RWPE2 (cell line): Measurements from ENCODE around the gene GOLGA6D.
"Not testable (repeated sequence)": the region's sequence is repeated elsewhere in the genome, so short reads cannot be mapped to it uniquely, and the experiment has no call there.

Source experiments
- ATAC-seq: fragments of 200-7000 bp; cut with Tn5 transposase; 3 replicates; pipeline ENCODE4 v1.9.1; 2021; ENCODE audit warnings: low read depth
- DNase-seq: peaks from one replicate; pipeline ENCODE4 v3.0.0-alpha.2; 2020; ENCODE audit warnings: low spot score
- H3K27ac ChIP-seq: fragments of 450-650 bp; 2 replicates; pipeline ENCODE4 v1.5.1; 2017; ENCODE audit warnings: mild to moderate bottlenecking; ENCODE audit not compliant: poor library complexity, severe bottlenecking
- H3K27me3 ChIP-seq: fragments of 250-450 bp; sonication (Bioruptor Pico); 2 replicates; pipeline ENCODE4 v1.5.1; 2021; ENCODE audit warnings: mild to moderate bottlenecking, moderate library complexity; ENCODE audit not compliant: insufficient read depth, poor library complexity, severe bottlenecking
- H3K36me3 ChIP-seq: fragments of 250-450 bp; sonication (Bioruptor Pico); 2 replicates; pipeline ENCODE4 v1.5.1; 2020; ENCODE audit warnings: low read depth, mild to moderate bottlenecking, moderate library complexity
- H3K4me1 ChIP-seq: fragments of 250-450 bp; sonication (Bioruptor Pico); 2 replicates; pipeline ENCODE4 v1.5.1; 2021; ENCODE audit warnings: mild to moderate bottlenecking, moderate library complexity; ENCODE audit not compliant: insufficient read depth, poor library complexity, severe bottlenecking
- H3K4me3 ChIP-seq: fragments of 250-450 bp; sonication (Bioruptor Pico); 2 replicates; pipeline ENCODE4 v1.5.1; 2021; ENCODE audit warnings: mild to moderate bottlenecking, moderate library complexity; ENCODE audit not compliant: severe bottlenecking
- H3K9me3 ChIP-seq: fragments of 250-450 bp; sonication (Bioruptor Pico); 2 replicates; pipeline ENCODE4 v1.5.1; 2021; ENCODE audit warnings: mild to moderate bottlenecking, moderate library complexity; ENCODE audit not compliant: severe bottlenecking
- CTCF ChIP-seq: fragments of 450-650 bp; IDR thresholded peaks from one replicate; pipeline ENCODE4 v1.5.1; 2017; ENCODE audit warnings: mild to moderate bottlenecking, moderate library complexity; ENCODE audit not compliant: poor library complexity, severe bottlenecking

The GOLGA6D gene

GRCh38 chr15:75327005-75327404, 44.4 kb downstream of the GOLGA6D start:
- Histone ChIP-seq H3K4me1 (no peaks in the 10 kb centered on the region), H3K9me3 (no peaks in the 10 kb centered on the region), H3K27me3 (no peaks in the 10 kb centered on the region), H3K36me3 (no peaks in the 10 kb centered on the region), H3K27ac (no peak overlapping the region), H3K4me3 (no peak overlapping the region)
- DNase-seq = no peak
- TF ChIP-seq CTCF = no peak
- ATAC-seq = no peak; the same call in 2 of the 3 replicates

- ATAC-seq (no peak), DNase-seq (no peak)
- no peak for TF ChIP-seq CTCF
- Histone ChIP-seq H3K4me3 (no peak overlapping the region), H3K4me1 (no peaks in the 10 kb centered on the region), H3K27me3 (no peaks in the 10 kb centered on the region), H3K36me3 (no peaks in the 10 kb centered on the region), H3K9me3 (no peaks in the 10 kb centered on the region), H3K27ac (no peak overlapping the region)
Measured at GRCh38 chr15:75327491-75327890, 44.9 kb downstream of the GOLGA6D start.

DNA sequence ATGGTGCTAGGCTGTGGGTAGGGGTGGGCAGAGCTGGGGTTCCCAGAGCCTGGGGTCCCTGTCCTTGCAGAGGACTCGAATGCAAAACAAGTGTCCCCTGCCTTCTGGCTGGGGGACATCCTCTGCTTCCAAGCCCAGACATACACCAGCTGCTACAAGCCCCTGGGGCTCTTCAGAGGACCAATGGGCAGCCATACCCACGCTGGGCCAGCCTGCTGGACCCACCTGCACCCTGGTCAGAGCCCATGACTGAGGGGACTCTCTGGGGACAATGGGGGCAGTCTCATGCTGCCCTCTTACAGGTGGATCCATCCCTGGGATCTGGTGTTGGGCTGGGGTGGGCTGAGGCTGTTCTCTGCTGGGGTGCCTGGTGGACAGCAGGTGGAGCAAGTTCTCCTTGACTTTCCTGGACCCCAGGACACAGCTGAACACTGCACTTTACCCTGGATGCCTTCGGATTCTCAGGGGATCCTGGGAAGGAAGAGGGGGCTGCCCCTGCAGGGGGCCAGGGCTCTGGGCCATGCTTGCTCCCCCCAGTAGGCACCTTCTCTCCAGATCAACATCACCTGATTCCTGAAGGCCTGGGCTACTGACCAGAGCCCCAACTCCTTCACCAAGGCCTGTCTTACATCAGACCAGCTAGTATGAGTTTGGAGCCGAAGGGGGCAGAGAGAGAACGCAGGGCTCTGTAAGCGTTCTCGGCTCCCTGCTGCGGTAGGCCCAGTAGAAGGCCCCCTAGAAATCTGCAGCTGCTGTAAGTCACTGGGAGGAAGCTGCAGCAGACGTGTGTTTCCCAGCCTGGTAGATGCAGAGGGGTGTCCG, 46.1 kb downstream of the GOLGA6D start:
- DNase-seq (no peak), ATAC-seq (no peak)
- no peak overlapping the region for H3K27ac ChIP-seq
- no peak overlapping the region for H3K4me3 ChIP-seq
- H3K9me3 ChIP-seq = no peaks in the 10 kb centered on the region
- no peaks in the 10 kb centered on the region for H3K4me1 ChIP-seq
- H3K27me3 ChIP-seq = no peaks in the 10 kb centered on the region
- H3K36me3 ChIP-seq = no peaks in the 10 kb centered on the region
- TF ChIP-seq CTCF = no peak

- no peak; the same call in 2 of the 3 replicates for ATAC-seq
- Histone ChIP-seq H3K4me1 (no peaks in the 10 kb centered on the region), H3K36me3 (no peaks in the 10 kb centered on the region), H3K27ac (no peak overlapping the region), H3K27me3 (no peaks in the 10 kb centered on the region), H3K9me3 (no peaks in the 10 kb centered on the region), H3K4me3 (no peak overlapping the region)
- no peak for DNase-seq
- TF ChIP-seq CTCF = no peak
Measured at GRCh38 chr15:75329571-75329970, 46.9 kb downstream of the GOLGA6D start.

DNA sequence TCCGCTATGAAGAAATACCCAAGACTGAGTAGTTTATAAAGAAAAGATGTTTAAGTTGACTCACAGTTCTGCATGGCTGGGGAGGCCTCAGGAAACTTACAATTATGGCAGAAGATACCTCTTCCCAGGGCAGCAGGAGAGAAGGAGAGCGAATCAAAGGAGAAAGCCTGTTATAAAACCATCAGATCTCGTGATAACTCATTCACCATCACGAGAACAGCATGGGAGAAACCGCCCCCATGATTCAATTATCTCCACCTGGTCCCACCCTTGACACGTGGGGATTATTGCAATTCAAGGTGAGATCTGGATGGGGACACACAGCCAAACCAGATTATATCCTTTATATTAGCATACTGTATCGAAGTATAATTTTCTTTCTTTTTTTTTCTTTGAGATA, 49.5 kb downstream of the GOLGA6D start:
- H3K36me3 ChIP-seq, H3K9me3 ChIP-seq, H3K4me3 ChIP-seq, ATAC-seq, H3K4me1 ChIP-seq, DNase-seq, H3K27me3 ChIP-seq, H3K27ac ChIP-seq: not testable (repeated sequence)

DNA sequence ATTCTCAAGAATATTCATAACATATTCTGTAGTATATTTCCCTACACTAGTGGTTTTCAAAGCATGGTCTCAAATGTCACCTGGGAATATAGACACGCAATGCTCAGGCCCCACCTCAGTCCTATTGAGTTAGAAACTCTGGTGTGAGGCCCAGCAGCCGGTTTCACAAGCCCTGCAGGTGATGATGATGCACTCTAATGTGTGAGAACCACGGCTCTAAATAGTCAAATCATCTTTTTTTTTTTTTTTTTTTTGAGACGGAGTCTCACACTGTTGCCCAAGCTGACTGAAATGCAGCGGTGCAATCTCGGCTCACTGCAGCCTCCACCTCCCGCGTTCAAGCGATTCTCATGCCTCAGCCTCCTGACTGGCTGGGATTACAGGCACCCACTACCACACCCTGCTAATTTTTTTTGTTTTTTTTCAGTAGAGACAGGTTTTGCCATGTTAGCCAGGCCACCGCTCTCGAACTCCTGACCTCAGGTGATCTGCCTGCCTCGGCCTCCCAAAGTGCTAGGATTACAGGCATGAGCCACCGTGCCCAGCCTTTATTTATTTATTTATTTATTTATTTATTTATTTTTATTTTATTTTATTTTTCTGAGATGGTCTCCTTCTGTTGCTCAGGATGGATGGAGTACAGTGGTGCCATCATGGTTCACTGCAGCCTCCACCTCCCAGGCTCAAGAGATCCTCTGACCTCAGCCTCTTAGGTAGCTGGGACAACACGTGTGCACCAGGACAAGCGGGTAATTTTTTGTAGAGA, 51.2 kb downstream of the GOLGA6D start:
- H3K27ac ChIP-seq, ATAC-seq, H3K27me3 ChIP-seq, H3K36me3 ChIP-seq, H3K4me1 ChIP-seq, H3K9me3 ChIP-seq, DNase-seq, H3K4me3 ChIP-seq: not testable (repeated sequence)
